HG03097 (cell line): ENCODE measurements around the gene HID1.

Experiments used
- ATAC-seq: cut with Tn5 transposase; IDR thresholded peaks from one replicate; pipeline ENCODE4 v1.9.1; 2021; ENCODE audit not compliant: unreplicated experiment, low FRiP score

HID1 gene

GRCh38 chr17:74951680-74952421 is 20.7 kb downstream of the HID1 start:
- no peak for ATAC-seq

- no peak for ATAC-seq
These were observed 21.5 kb downstream of the HID1 start for GRCh38 chr17:74951065-74951464.

GRCh38 chr17:74950207-74950606 is 22.4 kb downstream of the HID1 start:
- ATAC-seq = no peak

DNA sequence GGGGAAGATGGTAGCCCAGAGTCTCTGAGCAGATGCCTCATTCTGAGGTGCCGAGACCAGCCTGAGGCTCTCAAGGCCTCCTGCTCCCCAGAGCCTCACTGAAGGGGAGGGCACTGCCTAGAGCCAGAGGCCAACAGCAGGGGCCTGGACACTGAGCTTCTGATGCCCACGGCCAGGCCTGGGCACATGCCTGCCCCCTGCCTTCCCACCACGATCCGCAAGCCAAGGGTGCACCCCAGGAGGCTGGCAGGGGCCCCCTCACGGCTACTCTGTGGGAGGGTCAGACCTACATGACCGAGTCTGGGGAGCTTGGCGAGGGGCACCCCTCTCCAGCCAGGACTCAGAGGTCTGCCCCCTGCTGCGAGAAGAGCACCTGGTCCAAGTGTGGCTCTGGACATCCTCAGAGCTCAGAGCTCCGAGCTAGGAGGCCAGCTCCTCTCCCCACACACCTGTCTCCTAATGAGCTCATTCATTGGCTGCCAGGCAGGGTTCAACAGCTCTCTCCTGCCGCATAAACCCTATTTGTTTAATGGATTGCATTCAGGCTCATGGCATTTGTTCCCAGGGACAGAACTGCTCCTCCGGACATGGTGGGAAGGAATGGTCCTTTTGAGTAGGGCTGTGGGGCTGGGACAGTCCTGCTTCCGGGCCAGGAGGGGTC is 23.0 kb downstream of the HID1 start:
- ATAC-seq = no peak

DNA sequence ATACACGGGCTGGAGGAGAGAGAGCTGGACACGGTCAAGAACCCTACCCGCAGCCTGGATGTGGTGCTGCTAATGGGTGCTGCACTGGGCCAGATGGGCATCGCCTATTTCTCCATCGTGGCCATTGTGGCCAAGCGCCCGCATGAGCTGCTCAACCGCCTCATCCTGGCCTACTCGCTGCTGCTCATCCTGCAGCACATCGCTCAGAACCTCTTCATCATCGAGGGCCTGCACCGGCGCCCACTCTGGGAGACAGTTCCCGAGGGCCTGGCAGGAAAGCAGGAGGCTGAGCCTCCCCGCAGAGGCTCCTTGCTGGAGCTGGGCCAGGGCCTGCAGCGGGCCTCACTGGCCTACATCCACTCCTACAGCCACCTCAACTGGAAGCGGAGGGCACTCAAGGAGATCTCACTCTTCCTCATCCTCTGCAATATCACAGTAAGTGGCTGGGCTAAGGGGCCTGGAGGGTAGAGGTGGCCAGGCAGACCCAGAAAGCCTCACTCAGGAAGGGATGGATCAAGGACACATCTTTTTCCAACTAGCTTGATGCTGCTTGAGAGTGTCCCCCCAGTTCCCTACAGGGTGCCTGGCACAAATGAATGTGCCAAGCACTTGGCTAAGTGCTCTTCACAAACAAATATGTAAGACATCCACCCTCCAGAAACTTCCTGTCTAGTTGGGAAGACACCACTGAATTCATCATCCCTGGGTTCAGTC is 25.4 kb downstream of the HID1 start:
- ATAC-seq = no peak

- no peak for ATAC-seq
These were observed 25.9 kb downstream of the HID1 start for GRCh38 chr17:74946641-74947040.

- ATAC-seq = no peak
These were observed 27.0 kb downstream of the HID1 start for GRCh38 chr17:74945543-74945942.

GRCh38 chr17:74943808-74944522 is 28.6 kb downstream of the HID1 start:
- no peak for ATAC-seq

DNA sequence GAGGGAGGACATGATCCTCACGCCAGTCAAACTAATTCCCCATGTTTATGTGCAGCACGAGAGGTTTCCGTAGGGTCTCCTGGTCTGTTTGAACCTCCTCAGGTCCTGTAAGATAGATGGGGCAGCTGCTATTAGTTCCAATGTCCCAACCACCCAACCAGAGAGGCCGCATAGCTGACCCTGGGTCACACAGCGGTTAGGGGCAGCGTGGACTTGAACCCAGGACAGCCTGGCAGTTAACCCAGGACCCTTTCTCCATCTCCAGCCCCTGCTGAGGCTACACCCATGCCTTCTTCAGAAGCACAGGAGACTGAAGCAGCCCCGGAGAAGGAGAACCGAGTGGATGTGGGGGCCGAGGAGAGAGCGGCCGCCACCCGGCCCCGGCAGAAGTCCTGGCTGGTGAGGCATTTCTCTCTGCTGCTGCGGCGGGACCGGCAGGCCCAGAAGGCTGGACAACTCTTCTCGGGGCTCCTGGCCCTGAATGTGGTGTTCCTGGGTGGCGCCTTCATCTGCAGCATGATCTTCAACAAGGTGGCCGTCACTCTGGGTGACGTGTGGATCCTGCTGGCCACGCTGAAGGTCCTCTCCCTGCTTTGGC is 31.3 kb downstream of the HID1 start:
- no peak for ATAC-seq

GRCh38 chr17:74939534-74939933 is 33.0 kb downstream of the HID1 start:
- no peak for ATAC-seq

GRCh38 chr17:74938194-74938950 is 34.2 kb downstream of the HID1 start:
- no peak for ATAC-seq

GRCh38 chr17:74937064-74938051 is 35.2 kb downstream of the HID1 start:
- ATAC-seq = no peak

GRCh38 chr17:74936470-74936799 is 36.1 kb downstream of the HID1 start:
- ATAC-seq = no peak

GRCh38 chr17:74935585-74936469 is 36.7 kb downstream of the HID1 start, which contains the start of gene OTOP3:
Gene OTOP3 (plus strand): TSS chr17:74935898. CDS start chr17:74935922, 24 bp downstream.
- ATAC-seq = no peak

DNA sequence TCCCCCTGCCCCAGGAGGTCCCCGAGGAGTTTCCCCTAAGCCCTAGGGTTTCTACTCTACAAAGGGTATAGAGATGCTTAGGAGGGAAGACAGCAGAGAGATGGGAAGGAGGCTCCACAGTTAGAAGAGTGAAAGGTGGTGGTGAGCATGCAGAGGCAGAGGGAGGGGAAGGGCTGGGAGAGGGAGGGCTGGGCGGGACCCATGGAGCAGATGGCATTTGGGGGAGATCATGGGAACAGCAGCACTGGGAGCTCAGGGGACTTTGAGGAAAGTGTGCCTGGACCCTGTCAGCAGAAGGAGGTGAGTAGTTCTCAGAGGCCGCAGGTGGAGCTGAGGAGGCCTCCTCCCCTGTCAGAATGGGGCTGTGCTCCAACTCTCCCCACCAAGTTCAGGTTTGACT is 37.5 kb downstream of the HID1 start:
- ATAC-seq = no peak

DNA sequence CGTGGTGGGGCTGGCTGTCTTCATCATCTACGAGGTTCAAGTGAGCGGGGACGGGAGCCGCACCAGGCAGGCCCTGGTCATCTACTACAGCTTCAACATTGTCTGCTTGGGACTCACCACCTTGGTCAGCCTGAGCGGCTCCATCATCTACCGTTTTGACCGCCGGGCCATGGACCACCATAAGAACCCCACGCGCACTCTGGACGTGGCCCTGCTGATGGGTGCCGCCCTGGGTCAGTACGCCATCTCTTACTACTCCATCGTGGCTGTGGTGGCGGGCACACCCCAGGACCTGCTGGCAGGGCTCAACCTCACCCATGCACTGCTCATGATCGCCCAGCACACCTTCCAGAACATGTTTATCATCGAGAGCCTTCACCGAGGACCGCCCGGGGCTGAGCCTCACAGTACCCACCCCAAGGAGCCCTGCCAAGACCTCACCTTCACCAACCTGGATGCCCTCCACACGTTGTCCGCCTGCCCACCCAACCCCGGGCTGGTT is 42.0 kb downstream of the HID1 start:
- no peak for ATAC-seq

GRCh38 chr17:74928786-74929185 is 43.8 kb downstream of the HID1 start:
- no peak for ATAC-seq

- ATAC-seq = no peak
These were observed 47.3 kb downstream of the HID1 start for GRCh38 chr17:74925242-74925641.
